HepG2 (cell line): ENCODE data around the gene ABCA2.

Experiments
- CTCF ChIP-seq: sonication (generic); formaldehyde crosslinking; IDR thresholded peaks from 2 replicates; pipeline ENCODE4 v1.5.0; 2020; ENCODE audit warnings: mild to moderate bottlenecking, missing genetic modification reagents, moderate library complexity
- E2F5 ChIP-seq: sonication (generic); formaldehyde crosslinking; conservative IDR thresholded peaks from 2 replicates; pipeline ENCODE4 v1.4.0; 2020; ENCODE audit warnings: missing genetic modification reagents
- FOXJ3 ChIP-seq: sonication (generic); formaldehyde crosslinking; IDR thresholded peaks from 2 replicates; pipeline ENCODE4 v1.4.0; 2020; ENCODE audit warnings: missing genetic modification reagents, mild to moderate bottlenecking, borderline replicate concordance
- JUND ChIP-seq: sonication (generic); formaldehyde crosslinking; IDR thresholded peaks from 2 replicates; pipeline ENCODE4 v1.8.0; 2022; ENCODE audit warnings: mild to moderate bottlenecking, missing genetic modification reagents
- KMT2A ChIP-seq: sonication (generic); formaldehyde crosslinking; IDR thresholded peaks from 2 replicates; pipeline ENCODE4 v1.4.0; 2020; ENCODE audit warnings: missing genetic modification reagents
- RBAK ChIP-seq: sonication (generic); formaldehyde crosslinking; IDR thresholded peaks from 2 replicates; pipeline ENCODE4 v1.5.1; 2020; ENCODE audit warnings: mild to moderate bottlenecking, missing genetic modification reagents
- ZC3H4 ChIP-seq: sonication (generic); formaldehyde crosslinking; IDR thresholded peaks from 2 replicates; pipeline ENCODE4 v1.4.0; 2020; ENCODE audit warnings: missing genetic modification reagents, borderline replicate concordance
- ZNF430 ChIP-seq: sonication (generic); formaldehyde crosslinking; IDR thresholded peaks from 2 replicates; pipeline ENCODE4 v1.9.0; 2021; ENCODE audit warnings: mild to moderate bottlenecking, missing genetic modification reagents
- ZNF503 ChIP-seq: sonication (generic); formaldehyde crosslinking; IDR thresholded peaks from 2 replicates; pipeline ENCODE4 v1.4.0; 2020; ENCODE audit warnings: missing genetic modification reagents
- ZNF646 ChIP-seq: sonication (generic); formaldehyde crosslinking; IDR thresholded peaks from 2 replicates; pipeline ENCODE4 v1.9.0; 2021; ENCODE audit warnings: mild to moderate bottlenecking, missing genetic modification reagents
- ZNF687 ChIP-seq: sonication (generic); formaldehyde crosslinking; IDR thresholded peaks from 2 replicates; pipeline ENCODE4 v1.5.1; 2020; ENCODE audit warnings: mild to moderate bottlenecking, missing genetic modification reagents, moderate library complexity

GRCh38 chr9:136988872-136989271 is 39.2 kb downstream of the ABCA2 start:
- TF ChIP-seq ZNF687 (CRISPR knock-in tag) (no peak), ZC3H4 (CRISPR knock-in tag) (no peak), ZNF430 (CRISPR knock-in tag) (no peak), FOXJ3 (CRISPR knock-in tag) (no peak), E2F5 (no peak), ZNF503 (CRISPR knock-in tag) (no peak), JUND (no peak), CTCF (CRISPR knock-in tag) (no peak), RBAK (CRISPR knock-in tag) (no peak), ZNF646 (CRISPR knock-in tag) (no peak), KMT2A (no peak)
